Lower leg skin (tissue), 4 donors: ENCODE data around the gene ASAP2. TPM values are rescaled to one million over a fixed set of nuclear protein-coding genes. Genes with fewer than 3 reads are reported as not detected.

ENCODE experiments used
- DNase-seq, 2 donors: peaks; one replicate each; pipeline ENCODE4 v3.0.0-alpha.2; 2019; ENCODE audit warnings: low spot score in 2 of 2
- H3K4me3 ChIP-seq: fragments of 200-600 bp; sonication (generic); 2 replicates; pipeline ENCODE4 v1.5.1; 2017; ENCODE audit warnings: mild to moderate bottlenecking, low read depth; ENCODE audit not compliant: poor library complexity, severe bottlenecking
- CTCF ChIP-seq, 3 donors: fragments of 450-650 bp; IDR thresholded peaks; one replicate each; pipeline ENCODE4 v1.5.1; 2016; ENCODE audit warnings: antibody characterized with exemption in 3 of 3, mild to moderate bottlenecking in 3 of 3, moderate library complexity in 2 of 3
- POLR2A ChIP-seq, 2 donors: fragments of 450-650 bp; IDR thresholded peaks; one replicate each; pipeline ENCODE4 v1.6.1; 2016 to 2017; ENCODE audit warnings: antibody characterized with exemption in 2 of 2, mild to moderate bottlenecking in 1 of 2, moderate library complexity in 1 of 2
- WGBS, 2 donors: methylation state at CpG; one replicate each; pipeline ENCODE4 v1.1.5; 2018; 5-methylcytosine and 5-hydroxymethylcytosine counted together
- intact Hi-C: fragments of 100-400 bp; cut with DNase I; formaldehyde crosslinking; loops from one replicate; pipeline ENCODE4 v1.15.0; 2023; ENCODE audit warnings: low total_unique reads
- total RNA-seq, 4 donors: library from RNA; depleted of rRNA; stranded (reverse); fragments of >200 nt; gene quantifications; one replicate each; pipeline ENCODE4 v1.1.0, GENCODE V29; 2016

Gene ASAP2
- total RNA-seq, 4 donors from 2014 or later: 30.4 to 40.7 (median 33.1) TPM

DNA sequence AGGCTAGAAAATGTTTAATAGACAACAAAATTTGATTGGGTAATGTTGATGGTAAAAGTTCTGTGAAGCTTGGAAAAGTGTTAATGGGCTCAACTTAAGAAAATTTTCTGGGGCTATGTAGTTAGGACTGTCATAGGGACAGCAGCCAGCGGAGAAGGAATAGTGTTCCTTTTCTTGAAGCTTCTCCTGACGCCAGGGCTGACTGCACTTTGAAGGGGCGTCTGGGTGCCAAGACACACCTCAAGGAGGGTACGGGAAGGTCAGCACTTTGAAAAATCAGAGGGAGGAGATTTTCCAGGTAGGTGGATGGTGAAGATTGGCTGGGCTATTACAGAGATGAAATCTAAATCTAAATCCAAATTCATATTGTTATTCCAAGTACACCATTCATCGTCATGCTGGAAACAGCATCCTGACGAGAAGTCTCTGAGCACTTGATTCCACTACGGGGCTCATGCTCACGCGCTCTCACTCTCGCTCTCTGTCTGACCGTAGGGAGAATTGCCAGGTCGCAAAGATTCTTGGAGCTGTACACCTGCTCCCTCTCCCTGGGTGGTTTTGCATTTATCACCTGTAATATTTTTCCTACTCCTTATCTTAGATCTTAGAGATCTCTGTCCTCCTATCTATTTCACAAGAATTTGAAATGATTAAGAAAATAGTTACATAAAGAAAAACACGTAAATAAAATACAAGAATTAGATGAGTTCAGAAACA lies 125.7 kb downstream of the ASAP2 start:
- TF ChIP-seq CTCF (IDR thresholded peaks at IDR 0.05) (no peak), POLR2A (IDR thresholded peaks at IDR 0.05) (no peak)
- intact Hi-C loops: loop anchor here (10.0 kb wide), 1 partner anchor 127 kb away; the partner anchor contains the start of gene ASAP2
- DNase-seq: no peak
- H3K4me3 ChIP-seq: no peak overlapping the region
- 85 to 90% methylated on average over 13 of the region's 13 CpGs for WGBS, 2 donors

DNA sequence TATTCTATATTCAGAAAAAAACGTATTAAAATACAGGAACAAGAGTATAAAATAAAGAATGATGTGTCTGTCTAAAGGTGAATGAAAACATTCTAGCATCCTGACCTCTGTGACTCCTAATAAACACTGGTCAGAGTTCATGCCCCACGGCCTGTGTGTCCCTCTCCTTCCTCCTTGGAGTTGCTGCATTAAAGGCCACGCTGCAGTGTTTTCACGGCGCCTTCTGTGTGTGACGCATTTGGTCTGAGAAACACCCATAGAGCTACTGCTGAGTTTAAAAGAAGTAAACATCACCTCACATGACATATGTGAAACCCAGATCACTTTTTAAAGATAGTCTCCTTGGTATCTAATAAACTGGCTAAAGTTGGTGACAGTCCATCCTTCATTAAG lies 126.2 kb downstream of the ASAP2 start:
- intact Hi-C loops: loop anchor here (10.0 kb wide), 1 partner anchor 128 kb away; the partner anchor contains the start of gene ASAP2
- DNase-seq: no peak
- H3K4me3 ChIP-seq: no peak overlapping the region
- 86 to 88% methylated on average over 6 of the region's 6 CpGs for WGBS, 2 donors
- no peak for TF ChIP-seq CTCF (IDR thresholded peaks at IDR 0.05)
- no peak for TF ChIP-seq POLR2A (IDR thresholded peaks at IDR 0.05)

- intact Hi-C loops: loop anchor here (2.0 to 10.0 kb wide), 2 partner anchors 129 to 191 kb away; partner anchors contain the start of gene ASAP2
- TF ChIP-seq POLR2A (IDR thresholded peaks at IDR 0.05): no peak
- TF ChIP-seq CTCF (IDR thresholded peaks at IDR 0.05): no peak
- H3K4me3 ChIP-seq: no peak overlapping the region
- WGBS, 2 donors: 34 to 37% methylated on average over 7 of the region's 7 CpGs
- peak; percentile 58 to 88 for DNase-seq
Measured at GRCh38 chr2:9333591-9334171, 127.1 kb downstream of the ASAP2 start.

GRCh38 chr2:9334761-9335160 lies 128.1 kb downstream of the ASAP2 start:
- H3K4me3 ChIP-seq: no peak overlapping the region
- TF ChIP-seq POLR2A (IDR thresholded peaks at IDR 0.05) (no peak), CTCF (IDR thresholded peaks at IDR 0.05) (no peak)
- 86 to 91% methylated on average over 14 of the region's 14 CpGs for WGBS, 2 donors
- intact Hi-C loops: loop anchor here (2.0 to 10.0 kb wide), 2 partner anchors 130 to 192 kb away; partner anchors contain the start of gene ASAP2
- no peak for DNase-seq

DNA sequence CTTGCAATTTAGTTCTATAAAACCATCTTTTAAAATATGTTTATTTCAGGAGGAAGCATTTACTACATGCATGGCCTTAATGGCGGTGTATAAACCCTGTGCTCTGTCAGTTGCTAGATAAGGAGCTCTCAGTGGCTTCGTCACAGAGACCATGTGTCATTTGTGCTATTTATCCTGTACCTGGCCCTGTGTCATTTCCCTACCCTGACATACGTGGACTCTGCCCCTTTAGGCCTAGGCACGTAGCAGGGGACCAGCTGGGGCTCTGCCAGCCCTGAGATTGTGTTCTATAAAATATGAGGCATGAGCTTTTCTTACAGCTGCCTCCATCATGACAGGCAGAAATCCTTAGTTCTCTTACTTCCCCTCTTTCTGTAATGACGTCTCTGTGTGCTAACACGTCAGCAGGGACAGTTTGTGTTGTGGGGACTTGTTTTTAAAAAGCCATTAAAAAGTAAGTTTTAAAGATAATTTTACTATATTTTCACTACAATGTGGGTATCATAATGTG lies 128.8 kb downstream of the ASAP2 start:
- intact Hi-C loops: loop anchor here (2.0 to 10.0 kb wide), 2 partner anchors 131 to 193 kb away; partner anchors contain the start of gene ASAP2
- no peak for TF ChIP-seq CTCF (IDR thresholded peaks at IDR 0.05)
- no peak for TF ChIP-seq POLR2A (IDR thresholded peaks at IDR 0.05)
- no peak overlapping the region for H3K4me3 ChIP-seq
- 89 to 91% methylated on average over 6 of the region's 6 CpGs for WGBS, 2 donors
- DNase-seq: no peak
